Measurements from ENCODE around the gene MAP3K2. TPM values are rescaled to one million over a fixed set of nuclear protein-coding genes. Genes with fewer than 3 reads are reported as not detected.

Gene MAP3K2
- total RNA-seq, 1 experiment from 2014 or later = 54.6 TPM

DNA sequence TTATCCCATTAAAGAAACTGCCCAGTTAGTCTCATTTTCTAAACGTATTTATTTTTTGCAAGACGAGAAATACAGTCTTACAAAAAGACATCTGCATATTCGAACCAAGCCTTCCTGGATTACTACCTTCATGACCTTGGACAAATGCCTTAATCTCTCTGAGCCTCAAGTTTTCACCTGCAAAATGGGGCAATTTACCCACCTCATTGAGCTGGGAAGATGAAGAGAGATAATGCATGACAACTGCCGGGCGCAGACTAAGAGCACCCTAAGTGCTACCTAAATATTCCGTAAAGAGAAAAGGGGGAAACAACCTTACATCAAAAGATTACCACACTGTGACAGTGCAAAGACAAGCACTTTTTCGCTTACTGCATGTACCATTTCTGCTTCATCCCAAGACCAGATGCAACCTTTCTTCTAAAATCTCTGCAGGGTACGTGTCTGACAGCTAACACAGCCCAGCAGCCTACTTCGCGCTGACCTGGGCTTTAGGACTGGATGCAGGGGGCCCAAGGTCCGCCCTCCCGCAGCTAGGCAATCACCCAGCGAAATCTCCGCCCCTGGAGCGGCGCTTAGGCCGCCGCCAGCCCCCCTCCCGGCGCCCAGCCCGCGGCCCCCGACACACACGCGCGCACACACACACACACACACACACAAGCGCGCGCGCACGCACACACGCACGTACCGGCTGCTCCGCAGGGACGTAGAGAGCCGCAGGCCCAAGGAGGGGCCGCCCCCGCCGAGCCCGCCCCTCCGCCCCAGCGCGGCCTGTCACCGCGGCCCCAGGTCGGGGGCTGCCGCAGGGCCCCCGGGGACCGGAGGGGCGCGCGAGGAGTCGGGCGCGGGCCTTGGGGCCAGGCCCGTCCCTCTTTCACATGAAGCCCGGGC is 766 bp downstream of the MAP3K2 start:
- ATAC-seq (peak; percentile 75), DNase-seq (peak; percentile 83)
- Histone ChIP-seq H3K9ac (ENCODE audit: low read length) (peak overlapping the region; percentile 99), H3F3A (ENCODE audit: low read length, unreplicated experiment) (no peaks in the 10 kb centered on the region), H3K4me3 (ENCODE audit: low read length) (peak overlapping the region; percentile 84), H3K27me3 (ENCODE audit: low read length) (no peaks in the 10 kb centered on the region), H3K79me2 (ENCODE audit: low read length) (peaks cover 50% of the 10 kb centered on the region), H3K9me2 (replicated peaks; ENCODE audit: low read length) (no peaks in the 10 kb centered on the region), H3K36me3 (ENCODE audit: low read depth, low read length) (no peaks in the 10 kb centered on the region), H4K20me1 (ENCODE audit: low read length) (peaks cover 29% of the 10 kb centered on the region), H2AFZ (ENCODE audit: low read length) (peak overlapping the region; percentile 83), H3K9me3 (ENCODE audit: low read length) (no peaks in the 10 kb centered on the region), H3K27ac (ENCODE audit: low read length) (peak overlapping the region; percentile 90), H3K4me2 (ENCODE audit: low read length) (peak overlapping the region; percentile 95), H3K4me1 (ENCODE audit: insufficient read depth, low read length) (peaks cover 30% of the 10 kb centered on the region)
- BruUV-seq (replicated peaks) = TSS peak; percentile 59
- TF ChIP-seq, protein P1, sequence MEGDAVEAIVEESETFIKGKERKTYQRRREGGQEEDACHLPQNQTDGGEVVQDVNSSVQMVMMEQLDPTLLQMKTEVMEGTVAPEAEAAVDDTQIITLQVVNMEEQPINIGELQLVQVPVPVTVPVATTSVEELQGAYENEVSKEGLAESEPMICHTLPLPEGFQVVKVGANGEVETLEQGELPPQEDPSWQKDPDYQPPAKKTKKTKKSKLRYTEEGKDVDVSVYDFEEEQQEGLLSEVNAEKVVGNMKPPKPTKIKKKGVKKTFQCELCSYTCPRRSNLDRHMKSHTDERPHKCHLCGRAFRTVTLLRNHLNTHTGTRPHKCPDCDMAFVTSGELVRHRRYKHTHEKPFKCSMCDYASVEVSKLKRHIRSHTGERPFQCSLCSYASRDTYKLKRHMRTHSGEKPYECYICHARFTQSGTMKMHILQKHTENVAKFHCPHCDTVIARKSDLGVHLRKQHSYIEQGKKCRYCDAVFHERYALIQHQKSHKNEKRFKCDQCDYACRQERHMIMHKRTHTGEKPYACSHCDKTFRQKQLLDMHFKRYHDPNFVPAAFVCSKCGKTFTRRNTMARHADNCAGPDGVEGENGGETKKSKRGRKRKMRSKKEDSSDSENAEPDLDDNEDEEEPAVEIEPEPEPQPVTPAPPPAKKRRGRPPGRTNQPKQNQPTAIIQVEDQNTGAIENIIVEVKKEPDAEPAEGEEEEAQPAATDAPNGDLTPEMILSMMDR (conservative IDR thresholded peaks at IDR 0.05; ENCODE audit: low read depth, low read length) = no peak
- TF ChIP-seq EZH2 (IDR thresholded peaks at IDR 0.05; ENCODE audit: low read length, unreplicated experiment) = no peak
- TF ChIP-seq EZH2phosphoT487 (IDR thresholded peaks at IDR 0.05; ENCODE audit: borderline replicate concordance, low read length) = no peak
- POLR2A ChIA-PET (ENCODE audit: unreplicated experiment) = interaction anchor here (0.6 to 0.7 kb wide), 2 partner anchors 36 to 497 kb away, joined by 3 to 8 read pairs; no protein-coding TSS in a partner anchor
- CTCF ChIA-PET = interaction anchor here (1.2 kb wide), 1 partner anchor 60 kb away, joined by 7 read pairs; no protein-coding TSS in a partner anchor
- intact Hi-C loops (cut with micrococcal nuclease) = loop anchor here (2.0 to 10.0 kb wide), 2 partner anchors 24 to 162 kb away; partner anchors contain the start of gene CYP27C1

DNA sequence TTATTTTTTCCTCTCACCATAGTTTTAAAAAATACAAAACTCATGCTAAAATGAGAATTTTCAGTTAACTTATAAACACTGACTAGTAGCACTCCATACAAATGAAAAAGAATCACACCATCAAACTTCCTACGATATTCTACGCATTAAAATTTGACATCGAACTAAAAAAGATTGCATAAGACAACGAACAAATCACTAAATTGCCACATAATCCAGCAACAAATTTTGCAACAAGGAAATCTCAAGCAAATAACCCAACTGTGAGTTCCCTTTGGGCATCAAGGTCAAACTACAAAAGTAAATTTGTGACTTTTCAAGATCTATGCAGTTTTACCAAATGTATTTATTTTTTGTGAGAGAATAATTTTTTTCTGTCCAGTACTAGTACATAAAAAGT is 1.5 kb downstream of the MAP3K2 start:
- peak overlapping the region; percentile 84 for H3K4me3 ChIP-seq (ENCODE audit: low read length)
- POLR2A ChIA-PET (ENCODE audit: unreplicated experiment) = interaction anchor here (0.6 kb wide), 1 partner anchor 12 kb away, joined by 3 read pairs; no protein-coding TSS in a partner anchor

More for the DNA sequence above, 1.5 kb downstream of the MAP3K2 start:
- no peak overlapping the region for H3K27ac ChIP-seq (ENCODE audit: low read length)
- intact Hi-C loops (cut with micrococcal nuclease) = loop anchor here (2.0 to 10.0 kb wide), 2 partner anchors 25 to 161 kb away; partner anchors contain the start of gene CYP27C1
- no peaks in the 10 kb centered on the region for H3K9me2 ChIP-seq (replicated peaks; ENCODE audit: low read length)
- TF ChIP-seq, protein P1 (conservative IDR thresholded peaks at IDR 0.05; ENCODE audit: low read depth, low read length) = no peak
- TF ChIP-seq EZH2 (IDR thresholded peaks at IDR 0.05; ENCODE audit: low read length, unreplicated experiment) = no peak
- TF ChIP-seq EZH2phosphoT487 (IDR thresholded peaks at IDR 0.05; ENCODE audit: borderline replicate concordance, low read length) = no peak
- no peaks in the 10 kb centered on the region for H3K9me3 ChIP-seq (ENCODE audit: low read length)
- H3K4me1 ChIP-seq (ENCODE audit: insufficient read depth, low read length) = peaks cover 38% of the 10 kb centered on the region
- H3K9ac ChIP-seq (ENCODE audit: low read length) = peak overlapping the region; percentile 99
- DNase-seq = no peak
- peak overlapping the region; percentile 95 for H3K4me2 ChIP-seq (ENCODE audit: low read length)
- no peak overlapping the region for H2AFZ ChIP-seq (ENCODE audit: low read length)
- H3K79me2 ChIP-seq (ENCODE audit: low read length) = peaks cover 58% of the 10 kb centered on the region
- CTCF ChIA-PET = interaction anchor here (1.2 kb wide), 1 partner anchor 59 kb away, joined by 7 read pairs; no protein-coding TSS in a partner anchor
- H3F3A ChIP-seq (ENCODE audit: low read length, unreplicated experiment) = no peaks in the 10 kb centered on the region
- H3K36me3 ChIP-seq (ENCODE audit: low read depth, low read length) = no peaks in the 10 kb centered on the region
- no TSS peak for BruUV-seq (replicated peaks)
- ATAC-seq = no peak
- no peaks in the 10 kb centered on the region for H3K27me3 ChIP-seq (ENCODE audit: low read length)
- peaks cover 32% of the 10 kb centered on the region for H4K20me1 ChIP-seq (ENCODE audit: low read length)

Data from PC-3 (cell line).